ENCODE data around the gene OR5H1. TPM values are rescaled to one million over a fixed set of nuclear protein-coding genes. Genes with fewer than 3 reads are reported as not detected.
A peak's percentile ranks its signal among the peaks of the same experiment; 100 is the strongest.

The OR5H1 gene
- total RNA-seq, 2 donors from 2014 or later = 0.09 to 0.22 TPM

DNA sequence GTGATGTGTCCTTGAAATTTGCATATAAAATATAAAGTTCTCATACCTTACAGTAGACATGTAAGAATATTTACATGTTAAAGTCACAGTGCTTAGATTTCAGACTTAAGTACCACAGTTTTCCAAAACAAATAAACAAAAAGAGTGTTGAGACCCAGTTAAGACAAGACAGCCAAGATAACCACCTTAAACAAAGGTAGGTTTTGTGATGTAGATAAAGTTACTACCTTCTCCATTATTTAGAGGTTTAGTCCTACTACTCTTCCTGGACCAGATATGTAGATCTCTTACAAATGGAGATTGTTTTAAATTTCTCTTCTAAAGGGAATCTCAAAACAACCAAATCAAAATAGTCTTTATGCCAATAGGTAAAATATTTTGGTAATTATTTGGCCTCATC, 51.7 kb downstream of the OR5H1 start:
- TF ChIP-seq, protein P1, sequence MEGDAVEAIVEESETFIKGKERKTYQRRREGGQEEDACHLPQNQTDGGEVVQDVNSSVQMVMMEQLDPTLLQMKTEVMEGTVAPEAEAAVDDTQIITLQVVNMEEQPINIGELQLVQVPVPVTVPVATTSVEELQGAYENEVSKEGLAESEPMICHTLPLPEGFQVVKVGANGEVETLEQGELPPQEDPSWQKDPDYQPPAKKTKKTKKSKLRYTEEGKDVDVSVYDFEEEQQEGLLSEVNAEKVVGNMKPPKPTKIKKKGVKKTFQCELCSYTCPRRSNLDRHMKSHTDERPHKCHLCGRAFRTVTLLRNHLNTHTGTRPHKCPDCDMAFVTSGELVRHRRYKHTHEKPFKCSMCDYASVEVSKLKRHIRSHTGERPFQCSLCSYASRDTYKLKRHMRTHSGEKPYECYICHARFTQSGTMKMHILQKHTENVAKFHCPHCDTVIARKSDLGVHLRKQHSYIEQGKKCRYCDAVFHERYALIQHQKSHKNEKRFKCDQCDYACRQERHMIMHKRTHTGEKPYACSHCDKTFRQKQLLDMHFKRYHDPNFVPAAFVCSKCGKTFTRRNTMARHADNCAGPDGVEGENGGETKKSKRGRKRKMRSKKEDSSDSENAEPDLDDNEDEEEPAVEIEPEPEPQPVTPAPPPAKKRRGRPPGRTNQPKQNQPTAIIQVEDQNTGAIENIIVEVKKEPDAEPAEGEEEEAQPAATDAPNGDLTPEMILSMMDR (conservative IDR thresholded peaks at IDR 0.05) = no peak
- Histone ChIP-seq H3K9ac (ENCODE audit: extremely low read depth, low read length, poor library complexity, severe bottlenecking) (no peak overlapping the region), H3K27ac (ENCODE audit: low read depth, low read length) (no peak overlapping the region), H3K4me1 (ENCODE audit: control insufficient read depth, insufficient read depth, low read length) (no peaks in the 10 kb centered on the region), H3K27me3 (ENCODE audit: control insufficient read depth, insufficient read depth, low read length, poor library complexity, severe bottlenecking) (no peaks in the 10 kb centered on the region), H3K36me3 (ENCODE audit: control insufficient read depth, insufficient read depth, low read length) (no peaks in the 10 kb centered on the region), H3K4me3 (ENCODE audit: low read length) (no peak overlapping the region), H3K9me3 (ENCODE audit: control insufficient read depth, low read length) (no peaks in the 10 kb centered on the region)
- DNase-seq = no peak
- Mint-ChIP-seq H3K27me3 (ENCODE audit: insufficient read depth) (no peaks in the 10 kb centered on the region), H3K4me1 (peaks cover 3% of the 10 kb centered on the region), H3K9me3 (peaks cover 9% of the 10 kb centered on the region), H3K4me3 (no peak overlapping the region), H3K27ac (no peak overlapping the region), H3K36me3 (ENCODE audit: low read depth) (no peaks in the 10 kb centered on the region)

DNA sequence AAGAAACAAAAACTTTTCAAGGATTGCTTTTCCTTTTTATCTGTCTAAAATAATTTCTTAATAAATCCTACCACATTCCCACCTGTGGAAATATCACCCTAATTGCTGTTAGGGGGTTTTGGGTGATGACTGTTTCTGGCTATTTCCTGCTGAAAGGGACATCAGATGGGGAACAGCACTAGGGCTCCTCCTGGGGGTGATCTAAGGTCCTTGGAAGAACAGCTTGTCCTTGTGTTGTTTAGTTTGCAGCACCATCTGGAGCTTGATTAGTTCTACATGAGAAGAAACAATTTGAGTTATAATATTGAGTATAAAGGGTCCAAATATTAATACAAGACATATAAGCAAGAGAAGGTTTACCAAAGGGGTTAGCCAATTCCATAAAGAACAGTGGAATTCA, 54.7 kb downstream of the OR5H1 start:
- Mint-ChIP-seq H3K4me3 (no peak overlapping the region), H3K4me1 (peaks cover 3% of the 10 kb centered on the region), H3K27me3 (ENCODE audit: insufficient read depth) (no peaks in the 10 kb centered on the region), H3K36me3 (ENCODE audit: low read depth) (no peaks in the 10 kb centered on the region), H3K27ac (peak overlapping the region; percentile 44), H3K9me3 (no peaks in the 10 kb centered on the region)
- no peaks in the 10 kb centered on the region for H3K36me3 ChIP-seq (ENCODE audit: control insufficient read depth, insufficient read depth, low read length)
- no peaks in the 10 kb centered on the region for H3K4me1 ChIP-seq (ENCODE audit: control insufficient read depth, insufficient read depth, low read length)
- no peaks in the 10 kb centered on the region for H3K9me3 ChIP-seq (ENCODE audit: control insufficient read depth, low read length)
- peak; percentile 48 for DNase-seq
- no peak overlapping the region for H3K9ac ChIP-seq (ENCODE audit: extremely low read depth, low read length, poor library complexity, severe bottlenecking)
- TF ChIP-seq, protein P1 (conservative IDR thresholded peaks at IDR 0.05) = peak; percentile 65
- no peaks in the 10 kb centered on the region for H3K27me3 ChIP-seq (ENCODE audit: control insufficient read depth, insufficient read depth, low read length, poor library complexity, severe bottlenecking)
- H3K4me3 ChIP-seq (ENCODE audit: low read length) = no peak overlapping the region
- no peak overlapping the region for H3K27ac ChIP-seq (ENCODE audit: low read depth, low read length)

Other genes starting within 250 kb of the OR5H1 start
- 10 to 100 TPM; 12.5 to 13.6 TPM for gene RIOX2, start 158.3 kb upstream of the OR5H1 start, total RNA-seq
- not detected for gene GABRR3, start 95.4 kb upstream of the OR5H1 start, total RNA-seq
- not detected for gene OR5AC2, start 43.5 kb upstream of the OR5H1 start, total RNA-seq
- gene OR5H14, start 16.8 kb downstream of the OR5H1 start, total RNA-seq = not detected
- gene OR5H15, start 36.0 kb downstream of the OR5H1 start, total RNA-seq = not detected
- gene OR5H6, start 133.5 kb downstream of the OR5H1 start, total RNA-seq = not detected
- gene OR5H2, start 151.8 kb downstream of the OR5H1 start, total RNA-seq = not detected
- gene OR5K4, start 223.1 kb downstream of the OR5H1 start, total RNA-seq = not detected